Fibroblast of skin of left quadriceps (primary cell): Measurements from ENCODE around the gene AMOTL1.
A peak's percentile ranks its signal among the peaks of the same experiment; 100 is the strongest.
"Not testable (repeated sequence)": the region's sequence is repeated elsewhere in the genome, so short reads cannot be mapped to it uniquely, and the experiment has no call there.

Experiments used
- DNase-seq, 2 experiments: peaks; one replicate each; pipeline ENCODE4 v3.0.0-alpha.2; 2013; ENCODE audit warnings: low read depth in 2 of 2

Gene AMOTL1

GRCh38 chr11:94823102-94823732 is 55.1 kb downstream of the AMOTL1 start:
- DNase-seq, result no peak

- DNase-seq, result no peak
These were observed 56.9 kb downstream of the AMOTL1 start for GRCh38 chr11:94825031-94825430.

- no peak for DNase-seq
These were observed 57.3 kb downstream of the AMOTL1 start for GRCh38 chr11:94825481-94825880.

GRCh38 chr11:94826415-94826814 is 58.3 kb downstream of the AMOTL1 start:
- DNase-seq, result no peak

GRCh38 chr11:94828088-94828487 is 59.9 kb downstream of the AMOTL1 start:
- no peak for DNase-seq

- DNase-seq, result no peak
These were observed 62.8 kb downstream of the AMOTL1 start for GRCh38 chr11:94830722-94831510.

GRCh38 chr11:94831529-94831928 is 63.4 kb downstream of the AMOTL1 start:
- DNase-seq, result no peak

GRCh38 chr11:94832604-94833235 is 64.6 kb downstream of the AMOTL1 start:
- DNase-seq, result no peak

GRCh38 chr11:94834911-94835593 is 66.9 kb downstream of the AMOTL1 start:
- DNase-seq, result no peak

GRCh38 chr11:94835594-94835927 is 67.4 kb downstream of the AMOTL1 start:
- DNase-seq, result peak; percentile 16 to 18

GRCh38 chr11:94837317-94837716 is 69.2 kb downstream of the AMOTL1 start:
- DNase-seq, result no peak

- no peak for DNase-seq
These were observed 70.0 kb downstream of the AMOTL1 start for GRCh38 chr11:94838027-94838731.

GRCh38 chr11:94840209-94840608 is 72.1 kb downstream of the AMOTL1 start:
- peak; percentile 12 to 24 for DNase-seq

- DNase-seq, result no peak
These were observed 75.9 kb downstream of the AMOTL1 start for GRCh38 chr11:94844031-94844430.

- DNase-seq, result no peak
These were observed 77.5 kb downstream of the AMOTL1 start for GRCh38 chr11:94845622-94846021.

GRCh38 chr11:94849839-94850238 is 81.7 kb downstream of the AMOTL1 start:
- DNase-seq, result peak; percentile 39 to 40

GRCh38 chr11:94851864-94852636 is 83.9 kb downstream of the AMOTL1 start:
- DNase-seq, result no peak

GRCh38 chr11:94853288-94853687 is 85.1 kb downstream of the AMOTL1 start:
- not testable (repeated sequence) for DNase-seq

- DNase-seq, result no peak
These were observed 85.7 kb downstream of the AMOTL1 start for GRCh38 chr11:94853836-94854235.

GRCh38 chr11:94854770-94855633 is 86.8 kb downstream of the AMOTL1 start:
- DNase-seq, result no peak
